HG03135 (cell line): ENCODE results near the gene STMN1.
"Not testable (repeated sequence)": the region's sequence is repeated elsewhere in the genome, so short reads cannot be mapped to it uniquely, and the experiment has no call there.

Experiments
- ATAC-seq: cut with Tn5 transposase; IDR thresholded peaks from one replicate; pipeline ENCODE4 v1.9.1; 2021; ENCODE audit warnings: mild to moderate bottlenecking, moderate library complexity; ENCODE audit not compliant: unreplicated experiment

Gene STMN1

DNA sequence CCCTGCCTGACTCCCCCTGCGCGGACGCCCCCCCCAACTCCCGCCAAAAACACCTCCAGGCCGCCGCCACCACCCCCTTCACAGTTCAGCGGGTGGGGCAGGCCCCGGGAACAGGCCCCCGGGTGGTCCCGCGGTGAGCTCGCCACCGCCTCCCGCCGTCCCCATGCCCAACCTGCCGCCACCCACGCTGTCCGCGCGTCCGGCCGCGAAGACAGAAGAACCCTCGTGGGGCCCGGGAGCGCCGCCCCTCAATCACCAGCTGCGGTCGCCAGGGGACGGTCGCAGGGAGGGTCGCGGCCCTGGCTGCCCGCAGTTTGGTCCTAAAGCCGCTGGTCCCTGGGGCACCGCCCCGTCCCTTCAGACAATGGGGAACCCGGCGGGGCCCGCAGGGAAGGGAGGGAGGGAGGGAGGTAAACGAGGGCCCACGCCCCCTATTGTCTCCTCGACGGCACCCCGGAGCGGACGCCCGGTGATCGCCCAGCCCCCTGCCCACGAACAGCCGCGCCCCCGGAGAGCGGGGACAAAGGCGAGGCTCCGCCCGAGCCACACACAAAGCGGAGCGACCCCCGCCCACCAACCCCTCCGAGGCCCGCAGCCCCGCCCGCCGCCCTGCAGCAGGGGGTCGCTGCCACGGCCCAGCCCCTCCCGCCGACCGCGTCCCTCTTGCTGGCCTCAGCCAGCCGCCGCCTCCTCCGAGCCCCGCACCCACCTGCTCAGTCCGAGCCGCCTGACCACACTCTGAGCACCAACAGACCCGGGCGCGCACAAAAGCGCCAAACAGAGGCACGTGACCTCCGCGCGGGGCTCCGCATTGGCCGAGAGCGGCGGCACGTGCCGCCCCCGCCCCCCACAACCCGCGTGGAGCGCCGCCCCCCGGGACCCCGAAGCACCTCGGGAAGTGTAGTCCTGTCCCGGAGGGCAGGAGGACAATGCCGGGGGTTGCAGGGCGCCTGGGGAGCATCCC lies at the start of gene STMN1:
TSS of gene STMN1 (minus strand) at position 740 of the 964 bp plus-strand sequence. CDS start 1,743 bp downstream, outside the sequence.
- ATAC-seq, result peak; percentile 61

DNA sequence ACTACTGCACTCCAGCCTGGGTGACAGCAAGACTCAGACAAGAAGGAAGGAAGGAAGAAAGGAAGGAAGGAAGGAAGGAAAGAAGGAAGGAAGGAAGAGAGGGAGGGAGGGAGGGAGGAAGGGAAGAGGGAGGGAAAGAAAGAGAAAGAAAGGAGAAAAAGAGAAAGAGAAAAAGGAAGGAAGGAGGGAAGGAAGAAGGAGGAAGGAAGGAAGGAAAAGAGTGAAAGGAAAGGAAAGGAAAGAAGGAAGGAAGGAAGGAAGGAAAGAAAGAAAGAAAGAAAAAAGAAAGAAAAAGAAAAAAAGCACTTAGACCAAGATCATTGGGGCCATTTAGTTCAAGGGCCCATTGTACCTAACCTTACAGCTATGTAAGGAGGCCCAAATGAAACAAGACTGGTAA lies 49.3 kb upstream of the STMN1 start:
- no peak for ATAC-seq

DNA sequence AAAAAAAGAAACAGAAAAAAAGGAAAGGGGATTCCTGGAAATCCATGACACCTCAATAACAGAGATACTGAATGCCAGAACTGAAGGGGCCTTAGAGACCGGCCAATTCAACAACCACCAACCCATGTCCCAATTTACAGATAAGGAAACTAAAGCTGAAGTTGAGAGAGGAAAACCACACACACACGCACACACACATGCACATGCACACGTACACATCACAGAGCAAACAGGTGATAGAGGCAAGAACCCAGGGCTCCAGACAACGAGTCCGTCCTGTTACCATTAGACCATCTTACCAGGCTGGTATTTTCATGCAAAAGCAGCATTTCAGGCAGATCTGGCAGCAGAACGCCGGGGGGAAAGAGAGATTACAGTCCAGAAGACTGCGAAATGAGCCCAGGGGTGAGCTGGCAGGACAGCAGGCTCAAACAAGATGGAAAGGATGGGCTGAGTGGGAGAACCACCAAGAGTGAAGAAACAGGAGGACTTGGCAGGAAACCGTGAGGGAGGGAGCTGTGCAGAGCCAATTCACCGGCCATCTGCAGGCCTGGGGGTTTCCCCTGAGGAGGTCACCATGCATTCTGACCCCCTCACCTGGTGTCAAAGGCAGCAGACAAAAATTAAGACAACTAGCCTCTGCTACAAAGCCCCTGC lies 48.2 kb upstream of the STMN1 start:
- ATAC-seq, result no peak

DNA sequence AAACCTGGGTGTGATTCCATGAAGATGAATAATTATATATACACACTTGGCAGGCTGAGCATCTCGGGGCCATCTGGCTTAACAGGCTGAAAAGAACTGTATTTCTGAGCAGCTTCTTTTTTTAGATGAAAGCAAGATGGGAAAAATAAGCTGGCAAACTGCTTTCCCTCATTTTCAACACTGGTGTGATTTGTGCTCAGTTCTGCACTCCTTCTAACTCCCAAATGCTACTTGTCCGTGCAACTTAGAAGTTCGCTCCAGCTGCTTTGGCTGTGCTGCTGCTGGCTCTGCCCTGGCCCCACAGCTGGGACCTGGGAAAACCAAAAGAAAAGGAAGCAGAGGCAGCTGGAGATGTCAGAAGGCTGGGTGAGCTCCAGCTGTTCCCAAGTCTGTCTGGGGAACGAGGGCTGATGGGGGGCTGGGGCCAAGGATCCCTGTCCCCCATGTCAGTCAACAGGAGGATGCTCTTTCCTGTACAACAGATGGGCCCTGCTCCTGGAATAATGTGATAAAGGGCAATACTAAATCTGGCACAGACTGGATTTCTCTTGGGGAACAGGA lies 46.7 kb upstream of the STMN1 start:
- ATAC-seq, result no peak

DNA sequence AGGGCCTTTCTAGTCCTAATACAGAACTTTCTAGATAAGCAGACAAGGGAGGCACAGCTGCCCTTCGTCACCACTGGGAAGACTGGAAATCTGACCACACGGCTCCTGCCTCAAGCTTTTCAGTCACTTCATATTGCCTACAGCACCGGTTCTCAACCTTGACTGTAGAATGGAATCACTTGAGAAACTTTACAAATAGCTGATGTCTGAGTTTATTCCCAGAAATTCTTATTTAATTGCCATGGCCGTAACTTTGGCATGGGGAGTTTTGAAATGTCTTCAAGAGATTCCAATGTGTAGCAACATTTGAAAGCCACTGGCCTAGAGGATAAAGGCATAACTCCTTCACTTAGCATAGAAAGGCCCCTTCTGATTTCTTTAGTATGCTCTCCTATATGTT lies 42.4 kb upstream of the STMN1 start:
- ATAC-seq, result no peak

DNA sequence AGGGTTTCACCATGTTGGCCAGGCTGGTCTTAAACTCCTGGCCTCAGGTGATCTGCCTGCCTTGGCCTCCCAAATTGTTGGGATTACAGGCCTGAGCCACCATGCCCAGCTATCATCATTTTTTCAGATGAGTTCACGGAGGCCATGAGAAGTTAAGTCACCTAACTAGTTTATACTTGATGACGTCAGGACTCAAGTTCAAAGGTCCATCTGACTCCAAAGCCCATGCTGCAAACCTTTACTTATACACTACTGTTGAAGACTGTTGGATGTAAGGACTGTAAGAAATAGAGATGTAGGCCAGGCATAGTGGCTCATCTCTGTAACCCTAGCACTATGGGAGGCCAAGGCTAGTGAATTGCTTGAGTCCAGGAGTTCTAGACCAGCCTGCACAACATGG lies 40.8 kb upstream of the STMN1 start:
- no peak for ATAC-seq

DNA sequence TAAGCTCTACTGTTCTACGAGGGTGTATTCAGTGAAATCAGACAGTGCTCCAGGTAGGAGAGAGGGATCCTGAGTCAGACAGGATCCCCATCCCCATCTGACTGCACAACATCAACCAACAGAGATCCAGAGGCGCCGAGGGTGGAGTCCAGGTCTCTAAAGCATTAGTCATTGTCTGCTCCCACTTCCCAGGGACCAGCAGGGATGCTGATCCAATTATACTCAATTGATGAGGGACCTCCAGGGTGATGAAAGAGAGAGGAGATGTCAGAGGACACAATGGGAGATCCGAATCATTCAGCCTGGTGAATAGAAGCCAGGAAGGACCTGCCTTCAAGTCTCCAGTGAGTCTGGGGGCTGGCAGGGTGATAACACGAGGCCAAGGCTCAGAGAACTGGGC lies 39.5 kb upstream of the STMN1 start:
- ATAC-seq, result no peak

DNA sequence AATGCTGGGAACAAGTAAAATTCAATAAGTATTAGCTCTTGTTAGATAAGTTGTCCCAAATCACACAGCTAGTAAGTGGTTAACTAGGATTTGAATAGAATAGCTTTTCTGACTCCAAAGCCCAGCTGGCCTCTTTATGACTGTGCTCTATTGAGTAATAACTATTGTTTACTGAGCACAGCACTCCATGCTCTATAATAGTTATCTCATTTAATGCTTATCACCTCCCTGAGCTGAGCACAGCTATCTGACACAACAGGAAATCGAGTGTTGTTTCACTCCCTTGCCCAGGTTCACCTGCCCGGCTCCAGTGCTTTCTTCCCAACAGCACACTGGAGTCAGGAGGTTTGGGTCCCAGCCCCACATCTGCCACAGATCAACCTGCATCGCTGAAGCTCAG lies 38.8 kb upstream of the STMN1 start:
- ATAC-seq, result no peak

DNA sequence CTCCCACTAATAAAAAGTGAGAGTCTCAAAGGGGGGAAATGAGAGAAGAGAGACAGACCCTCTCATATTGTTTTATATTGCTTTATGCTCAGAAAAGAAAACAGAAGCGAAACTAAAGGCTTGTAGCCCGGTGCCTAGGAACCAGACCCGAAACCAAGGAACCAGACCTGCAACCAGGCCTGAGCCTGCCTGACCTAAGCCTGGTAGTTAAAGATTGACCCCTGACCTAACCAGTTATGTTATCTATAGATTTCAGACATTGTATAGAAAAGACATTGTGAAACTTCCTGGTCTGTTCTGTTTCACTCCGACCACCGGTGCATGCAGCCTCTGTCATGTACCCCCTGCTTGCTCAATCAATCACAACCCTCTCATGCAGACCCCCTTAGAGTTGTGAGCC lies 37.3 kb upstream of the STMN1 start:
- not testable (repeated sequence) for ATAC-seq

DNA sequence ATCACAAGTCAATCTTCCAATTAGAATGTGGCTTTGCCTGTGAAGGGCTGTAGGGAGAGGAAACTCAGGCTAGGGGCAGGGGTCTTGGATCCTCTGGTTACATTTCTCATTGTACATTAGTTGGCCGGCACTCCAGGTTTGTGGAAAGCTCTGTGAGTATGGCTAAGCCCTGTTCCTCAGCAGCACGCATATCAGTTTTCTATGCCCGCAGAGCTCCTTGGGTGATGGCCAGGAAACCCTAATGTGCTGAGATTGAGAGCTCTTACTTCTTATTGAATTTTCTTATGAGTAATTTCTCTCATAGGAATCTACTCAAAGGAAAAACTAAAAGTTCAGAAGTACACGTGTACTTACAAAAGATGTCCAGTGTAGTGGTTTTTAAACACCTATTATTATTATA lies 30.7 kb upstream of the STMN1 start:
- ATAC-seq, result no peak

DNA sequence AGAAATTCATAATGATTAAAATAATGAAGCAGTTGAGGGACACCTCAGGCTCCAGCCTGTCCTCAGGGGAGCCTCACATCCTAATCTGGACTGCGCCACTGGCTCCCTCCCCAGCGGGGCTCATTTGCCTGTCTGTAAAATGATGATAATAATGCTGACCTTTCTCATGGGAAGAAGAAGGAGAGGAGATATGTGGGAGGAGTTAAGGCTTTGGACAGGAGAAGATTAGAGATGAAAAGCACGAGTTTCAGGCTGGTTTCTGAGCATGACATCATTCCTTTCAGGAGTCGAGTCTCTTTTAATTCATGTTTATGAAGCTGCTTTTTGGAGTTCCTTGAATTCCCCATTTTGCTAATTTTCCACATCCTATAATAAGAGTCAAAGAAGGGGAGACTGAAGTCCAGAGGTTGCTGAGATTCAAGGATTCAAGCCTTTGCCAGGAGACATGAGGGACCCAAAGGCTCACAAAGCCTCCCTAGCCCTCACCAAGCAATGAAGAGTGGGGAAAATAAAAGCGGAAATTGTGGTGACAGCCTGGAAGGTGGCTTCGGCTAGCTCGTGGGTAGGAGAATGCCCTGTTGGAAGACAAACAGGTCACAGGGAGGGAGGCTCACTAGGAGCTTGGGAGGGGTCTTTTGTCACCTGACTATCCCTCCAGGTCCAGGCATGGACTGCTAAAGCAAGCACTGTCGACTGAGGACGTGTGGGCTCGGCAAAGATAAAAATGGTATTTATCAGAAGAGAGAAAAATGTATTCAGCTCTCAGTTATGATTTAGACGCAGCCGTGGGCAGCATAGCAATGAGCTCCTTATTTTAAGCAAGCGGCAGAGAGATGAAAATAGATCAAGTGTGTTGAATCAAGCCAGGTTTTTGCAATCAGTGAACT lies 27.5 kb upstream of the STMN1 start:
- no peak for ATAC-seq

DNA sequence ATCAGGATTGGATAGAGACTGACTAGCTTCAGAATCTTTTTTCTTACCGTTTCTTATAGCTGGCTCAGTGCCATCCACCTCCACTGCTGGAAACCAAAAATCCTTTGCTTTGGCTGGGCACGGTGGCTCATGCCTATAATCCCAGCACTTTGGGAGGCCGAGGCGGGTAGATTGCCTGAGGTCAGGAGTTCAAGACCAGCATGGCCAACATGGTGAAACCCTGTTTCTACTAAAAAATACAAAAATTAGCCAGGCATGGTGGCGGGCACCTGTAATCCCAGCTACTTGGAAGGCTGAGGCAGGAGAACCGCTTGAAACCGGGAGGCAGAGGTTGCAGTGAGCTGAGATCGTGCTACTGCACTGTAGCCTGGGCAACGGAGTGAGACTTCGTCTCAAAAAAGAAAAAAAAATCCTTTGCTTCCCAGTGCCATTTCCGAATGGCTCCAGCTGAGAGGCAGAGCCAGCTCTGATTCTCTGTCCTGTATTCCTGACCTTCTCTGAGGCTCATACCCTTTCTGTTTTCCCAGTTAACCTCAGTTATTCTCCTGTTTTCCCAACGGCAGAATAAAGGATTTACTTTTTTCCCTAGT lies 26.7 kb upstream of the STMN1 start:
- ATAC-seq, result not testable (repeated sequence)

DNA sequence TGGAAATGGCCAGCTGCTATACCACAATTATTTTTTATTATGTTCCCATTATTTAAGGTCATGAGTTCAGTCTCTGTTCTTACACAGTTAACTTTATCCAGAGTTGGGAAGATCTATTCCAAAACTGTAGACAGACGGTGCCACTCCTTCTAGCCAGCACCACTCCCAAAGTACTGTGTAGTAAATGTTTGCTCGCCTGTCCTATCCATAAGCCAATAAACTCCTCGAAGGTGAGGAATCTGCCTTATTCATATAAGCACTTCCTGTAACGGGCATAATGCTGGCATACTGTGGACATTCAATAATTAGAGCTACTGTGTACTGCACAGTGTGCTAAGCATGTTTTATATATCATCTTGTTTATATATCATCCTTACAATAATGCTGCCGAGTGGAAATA lies 26.1 kb upstream of the STMN1 start:
- no peak for ATAC-seq

DNA sequence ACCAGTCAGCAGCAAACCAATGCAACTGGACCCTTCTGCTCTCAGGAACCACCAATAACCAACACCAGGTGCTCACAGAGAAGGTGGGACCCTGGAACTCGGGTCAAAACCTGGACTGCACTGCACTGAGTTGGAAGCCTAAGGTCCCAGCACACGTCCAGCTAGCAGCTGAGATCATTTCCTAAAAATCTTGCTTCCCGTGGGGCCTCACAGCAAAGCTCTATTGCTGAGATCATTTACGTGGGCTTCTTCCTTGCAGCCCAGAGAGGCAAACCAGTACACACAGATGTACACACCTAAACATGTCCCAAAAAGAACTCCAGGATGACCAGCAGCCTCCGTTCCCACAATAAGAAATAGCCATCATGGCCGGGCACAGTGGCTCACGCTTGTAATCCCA lies 22.8 kb upstream of the STMN1 start:
- no peak for ATAC-seq

DNA sequence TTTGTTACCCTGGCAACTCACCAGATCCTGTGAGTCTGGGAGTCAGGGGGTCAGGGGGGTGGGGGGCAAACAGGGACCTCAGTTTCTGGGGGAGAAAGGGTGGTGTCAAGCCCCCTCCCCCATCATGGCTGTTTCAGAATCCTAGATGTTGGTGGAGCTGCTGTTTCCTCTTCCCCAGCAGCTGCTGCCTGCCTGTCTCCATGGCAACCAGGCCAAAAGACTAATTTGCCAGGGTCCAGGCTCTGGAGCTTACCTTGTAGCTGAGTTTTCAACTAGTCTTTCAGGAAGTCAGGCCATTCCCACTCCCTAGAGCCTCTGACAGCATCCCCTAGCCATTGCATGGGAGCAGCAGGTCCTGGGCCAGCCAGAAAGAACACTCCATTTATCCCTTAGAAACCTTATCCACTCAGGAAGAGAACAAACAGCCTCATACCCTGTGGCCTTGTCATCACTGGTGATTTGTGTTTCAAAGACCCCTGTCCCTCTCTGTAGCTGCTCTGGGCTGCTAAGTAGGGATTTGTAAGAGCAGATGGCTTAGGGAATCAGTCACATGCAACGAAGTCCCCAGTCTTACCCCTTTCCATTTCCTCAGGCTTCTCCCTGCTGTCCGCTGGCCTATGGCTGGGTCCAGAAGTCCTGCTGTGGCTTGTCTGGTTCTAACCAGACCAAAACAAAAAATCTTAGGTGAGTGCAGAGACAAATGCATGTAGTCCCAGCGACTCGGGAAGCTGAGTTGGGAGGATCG lies 21.5 kb upstream of the STMN1 start:
- ATAC-seq, result no peak

DNA sequence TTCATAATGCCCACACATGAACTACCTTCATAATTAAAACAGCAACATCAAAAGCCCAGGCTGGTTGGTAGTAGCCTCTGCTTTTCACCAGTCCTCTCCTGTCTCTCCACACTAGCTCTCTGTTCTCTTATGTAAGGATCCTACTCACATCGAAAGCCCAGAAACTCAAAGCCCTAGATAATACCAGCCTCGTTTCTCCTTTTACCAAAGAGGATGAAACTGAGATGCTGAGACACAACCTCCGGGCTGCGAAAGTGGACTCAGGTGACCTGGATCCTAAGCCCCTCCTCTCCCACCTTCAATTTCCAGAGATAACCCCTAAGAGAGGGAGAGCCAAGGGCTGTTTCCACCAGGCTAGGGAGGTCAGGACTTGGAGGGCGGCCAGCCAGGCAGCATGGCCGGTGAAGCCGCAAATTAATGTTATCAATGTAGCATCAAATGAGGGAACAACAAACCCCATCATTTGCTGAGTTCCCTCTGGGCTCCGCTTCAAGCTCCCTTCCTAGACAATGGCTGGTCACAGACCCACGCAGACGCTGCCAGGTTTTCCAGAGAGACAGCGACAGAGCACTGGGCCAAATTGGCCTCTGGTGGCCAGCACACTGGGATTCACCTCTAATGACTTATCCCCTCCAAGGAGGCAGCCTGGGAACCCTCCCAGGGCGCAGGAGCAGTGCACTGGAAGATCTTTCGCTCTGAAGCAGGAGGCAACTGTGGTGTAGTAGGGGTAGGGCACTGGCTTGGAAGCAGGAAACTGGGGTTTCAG lies 20.7 kb upstream of the STMN1 start:
- no peak for ATAC-seq

DNA sequence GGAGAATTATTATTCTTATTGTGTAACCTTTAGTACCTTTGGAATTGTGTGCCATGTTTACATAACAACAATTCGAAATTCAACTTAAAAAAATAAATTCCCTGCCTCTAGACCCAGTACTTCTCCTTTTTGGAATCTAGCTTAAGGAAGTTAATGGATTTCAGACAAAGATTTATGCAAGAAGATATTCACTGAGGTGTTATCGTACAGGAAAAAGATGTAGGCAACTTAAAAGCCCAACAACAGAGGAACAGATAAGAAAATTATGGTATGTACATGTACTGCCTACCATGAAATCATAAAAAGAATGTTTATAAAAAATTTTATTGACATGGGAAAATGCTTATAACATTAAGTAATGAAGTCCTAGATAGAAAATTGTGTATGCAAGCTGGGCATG lies 18.2 kb upstream of the STMN1 start:
- no peak for ATAC-seq

DNA sequence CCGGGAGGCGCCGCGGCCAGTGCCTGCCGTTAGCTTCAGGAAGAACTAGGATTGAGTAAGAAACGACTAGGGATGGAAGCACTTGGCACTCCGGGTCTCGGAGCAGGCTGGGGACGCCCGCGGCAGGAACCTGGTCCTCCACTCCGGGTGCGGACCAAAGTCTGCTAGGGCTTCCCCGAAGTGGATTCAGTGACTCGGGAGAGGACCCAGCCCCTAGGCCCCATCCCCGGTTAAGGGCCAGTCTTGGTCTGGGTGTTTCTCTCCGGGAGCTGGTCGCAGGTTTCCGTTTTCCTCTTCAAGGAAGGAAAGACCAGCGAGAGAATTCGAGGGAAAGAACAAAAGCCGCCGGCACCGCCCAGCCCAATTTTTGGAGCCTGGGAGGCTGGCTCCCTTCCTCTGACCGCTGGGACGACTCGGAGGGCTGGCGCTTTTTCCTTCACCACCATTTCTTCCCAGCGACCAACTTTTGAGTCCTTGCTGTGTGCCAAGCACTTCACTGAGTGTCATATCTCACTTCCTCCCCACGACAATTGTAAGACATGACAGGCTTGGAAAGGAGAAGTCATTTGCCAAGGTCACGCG lies 16.8 kb upstream of the STMN1 start:
- ATAC-seq, result no peak
